HT1080 (cell line): ENCODE results near the gene PHC2. TPM values are rescaled to one million over a fixed set of nuclear protein-coding genes. Genes with fewer than 3 reads are reported as not detected.
"Not testable (repeated sequence)": the region's sequence is repeated elsewhere in the genome, so short reads cannot be mapped to it uniquely, and the experiment has no call there.

Source experiments
- DNase-seq: peaks from one replicate; pipeline ENCODE4 v3.0.0-alpha.2; 2015; ENCODE audit warnings: low read depth
- total RNA-seq: library from RNA; depleted of rRNA; stranded (reverse); fragments of >200 nt; shearing (Covaris generic); gene quantifications from 2 replicates; pipeline ENCODE4 v1.2.3, GENCODE V29; 2014

The PHC2 gene
- total RNA-seq, 1 experiment from 2014 or later = 240 TPM

- no peak for DNase-seq
Measured at GRCh38 chr1:33317354-33317753, 113.5 kb downstream of the PHC2 start.

GRCh38 chr1:33316601-33317000 lies 114.3 kb downstream of the PHC2 start:
- DNase-seq = no peak

- no peak for DNase-seq
Measured at GRCh38 chr1:33314416-33314815, 116.5 kb downstream of the PHC2 start.

GRCh38 chr1:33312413-33312749 lies 118.5 kb downstream of the PHC2 start:
- no peak for DNase-seq

GRCh38 chr1:33311706-33312412 lies 119.0 kb downstream of the PHC2 start:
- DNase-seq = no peak

GRCh38 chr1:33310702-33311101 lies 120.2 kb downstream of the PHC2 start:
- no peak for DNase-seq

- not testable (repeated sequence) for DNase-seq
Measured at GRCh38 chr1:33309351-33309750, 121.5 kb downstream of the PHC2 start.

GRCh38 chr1:33307494-33307864 lies 123.4 kb downstream of the PHC2 start:
- DNase-seq = no peak

- DNase-seq = no peak
Measured at GRCh38 chr1:33306653-33307493, 124.0 kb downstream of the PHC2 start.

GRCh38 chr1:33305816-33306652 lies 124.9 kb downstream of the PHC2 start:
- DNase-seq = no peak

- DNase-seq = no peak
Measured at GRCh38 chr1:33305016-33305415, 125.9 kb downstream of the PHC2 start.

- DNase-seq = no peak
Measured at GRCh38 chr1:33302325-33302724, 128.6 kb downstream of the PHC2 start.

- DNase-seq = no peak
Measured at GRCh38 chr1:33301273-33301984, 129.5 kb downstream of the PHC2 start.

- DNase-seq = no peak
Measured at GRCh38 chr1:33300673-33301072, 130.2 kb downstream of the PHC2 start.

- no peak for DNase-seq
Measured at GRCh38 chr1:33299461-33300155, 131.3 kb downstream of the PHC2 start.

- DNase-seq = peak; percentile 71
Measured at GRCh38 chr1:33298623-33299277, 132.1 kb downstream of the PHC2 start.

GRCh38 chr1:33297911-33298622 lies 132.8 kb downstream of the PHC2 start:
- DNase-seq = no peak

- no peak for DNase-seq
Measured at GRCh38 chr1:33296824-33297223, 134.1 kb downstream of the PHC2 start.

- no peak for DNase-seq
Measured at GRCh38 chr1:33296082-33296458, 134.8 kb downstream of the PHC2 start.
